ENCODE data around the gene MARS1.
"Not testable (repeated sequence)": the region's sequence is repeated elsewhere in the genome, so short reads cannot be mapped to it uniquely, and the experiment has no call there.

Gene MARS1

DNA sequence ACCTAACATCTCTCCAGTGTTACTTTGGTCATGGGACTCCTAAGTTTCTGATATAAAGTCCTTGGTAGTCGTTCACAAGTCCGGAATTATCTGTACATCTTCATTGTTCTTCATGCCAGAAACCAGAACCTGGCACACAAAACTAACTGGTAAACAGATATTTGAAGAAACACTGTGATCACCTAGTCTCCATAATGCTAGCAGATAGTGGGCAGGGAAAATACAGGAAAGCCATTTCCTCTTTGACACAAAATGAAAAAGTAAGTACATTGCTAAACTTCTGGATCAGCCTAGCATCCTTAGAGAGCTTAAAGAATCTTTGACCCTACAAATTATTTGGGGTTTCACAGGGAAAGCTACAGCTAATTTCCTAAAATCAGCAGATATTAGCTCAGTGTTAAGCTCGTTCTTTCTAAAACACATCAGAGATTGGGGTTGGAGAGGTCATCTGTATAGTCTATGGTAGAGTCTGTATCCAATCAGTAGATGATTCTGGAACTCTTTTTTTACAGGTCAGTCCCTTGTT, 27.6 kb downstream of the MARS1 start:
- DNase-seq (ENCODE audit: low read depth in 1 of 2, low spot score in 1 of 2): no peak

DNA sequence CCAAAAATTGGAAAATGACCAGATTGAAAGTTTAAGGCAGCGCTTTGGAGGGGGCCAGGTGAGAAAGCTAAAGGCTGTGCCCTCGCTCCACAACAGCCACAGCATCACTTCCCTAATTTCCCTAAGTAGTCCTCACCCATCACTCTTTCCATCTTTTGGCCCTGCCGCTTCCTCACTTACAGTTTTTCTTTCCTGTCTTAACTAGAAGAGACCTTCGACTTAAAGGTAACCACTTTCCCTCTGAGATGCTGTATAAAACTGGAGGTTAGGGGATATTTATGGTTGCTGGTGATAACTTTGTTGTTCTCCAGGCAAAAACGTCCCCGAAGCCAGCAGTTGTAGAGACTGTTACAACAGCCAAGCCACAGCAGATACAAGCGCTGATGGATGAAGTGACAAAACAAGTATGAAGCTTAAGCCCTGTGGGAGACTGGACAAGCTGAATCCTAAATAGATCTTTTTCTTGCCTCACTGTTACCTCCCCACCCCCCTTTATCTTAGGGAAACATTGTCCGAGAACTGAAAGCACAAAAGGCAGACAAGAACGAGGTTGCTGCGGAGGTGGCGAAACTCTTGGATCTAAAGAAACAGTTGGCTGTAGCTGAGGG, 28.2 kb downstream of the MARS1 start:
- no peak for DNase-seq (ENCODE audit: low read depth in 1 of 2, low spot score in 1 of 2)

DNA sequence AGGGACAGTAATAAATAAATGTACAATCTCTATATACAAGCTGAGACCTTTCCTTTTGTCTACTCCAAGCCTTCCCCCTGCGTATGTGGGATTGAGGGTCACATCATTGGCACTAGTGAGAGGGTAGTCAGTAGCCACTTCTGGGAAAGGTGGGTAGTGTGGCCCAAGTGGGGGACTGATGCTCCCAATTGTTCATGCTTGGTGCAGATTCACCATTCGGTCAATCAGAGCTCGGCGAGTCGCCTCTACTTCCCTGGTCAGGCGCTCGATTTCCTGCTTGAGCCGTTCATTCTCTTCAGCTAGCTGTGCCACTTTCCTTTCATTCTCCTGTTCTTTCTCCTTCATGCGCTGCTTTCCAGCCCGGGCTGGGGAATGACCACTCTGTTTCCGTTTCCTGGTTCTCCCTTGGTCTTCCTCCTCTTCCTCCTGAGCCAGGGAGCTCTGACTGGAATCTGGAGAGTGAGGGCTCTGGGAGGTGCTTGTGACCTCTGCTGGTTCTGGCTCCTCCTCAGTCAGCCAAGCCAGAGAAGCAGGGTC, 28.8 kb downstream of the MARS1 start:
- DNase-seq (ENCODE audit: low read depth in 1 of 2, low spot score in 1 of 2): no peak

DNA sequence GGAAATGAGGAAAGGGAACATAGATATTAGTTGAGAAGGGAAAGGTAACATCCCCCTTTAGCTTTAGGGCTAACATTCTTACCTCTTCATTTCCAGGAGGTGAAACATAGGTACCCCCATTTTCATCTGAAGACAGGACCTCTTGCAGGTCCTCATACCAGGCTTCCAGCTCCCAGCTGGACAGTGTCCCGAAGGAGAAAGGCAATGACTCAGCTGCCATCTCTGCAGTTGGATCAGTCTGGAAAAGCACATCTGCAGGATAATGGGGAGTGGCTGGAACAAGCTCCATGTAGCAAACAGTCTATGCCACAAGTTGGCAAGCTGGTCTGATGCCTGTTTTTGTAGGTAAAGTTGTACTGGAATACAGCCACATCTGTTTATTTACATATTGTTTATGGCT, 29.3 kb downstream of the MARS1 start:
- no peak for DNase-seq (ENCODE audit: low read depth in 1 of 2, low spot score in 1 of 2)

DNA sequence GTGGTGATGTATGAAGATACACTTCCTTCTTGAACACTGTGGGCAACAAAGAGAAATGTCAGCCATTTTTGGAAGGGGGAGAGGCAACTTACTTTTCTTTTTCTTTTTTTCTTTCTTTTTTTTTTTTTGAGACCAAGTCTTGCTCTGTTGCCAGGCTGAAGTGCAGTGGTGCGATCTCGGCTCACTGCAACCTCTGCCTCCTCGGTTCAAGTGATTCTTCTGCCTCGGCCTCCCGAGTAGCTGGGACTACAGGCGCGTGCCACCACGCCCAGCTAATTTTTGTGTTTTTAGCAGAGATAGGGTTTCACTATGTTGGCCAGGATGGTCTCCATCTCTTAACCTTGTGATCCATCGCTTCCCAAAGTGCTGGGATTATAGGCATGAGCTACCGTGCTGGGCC, 29.9 kb downstream of the MARS1 start:
- not testable (repeated sequence) for DNase-seq (ENCODE audit: low read depth in 1 of 2, low spot score in 1 of 2)

DNA sequence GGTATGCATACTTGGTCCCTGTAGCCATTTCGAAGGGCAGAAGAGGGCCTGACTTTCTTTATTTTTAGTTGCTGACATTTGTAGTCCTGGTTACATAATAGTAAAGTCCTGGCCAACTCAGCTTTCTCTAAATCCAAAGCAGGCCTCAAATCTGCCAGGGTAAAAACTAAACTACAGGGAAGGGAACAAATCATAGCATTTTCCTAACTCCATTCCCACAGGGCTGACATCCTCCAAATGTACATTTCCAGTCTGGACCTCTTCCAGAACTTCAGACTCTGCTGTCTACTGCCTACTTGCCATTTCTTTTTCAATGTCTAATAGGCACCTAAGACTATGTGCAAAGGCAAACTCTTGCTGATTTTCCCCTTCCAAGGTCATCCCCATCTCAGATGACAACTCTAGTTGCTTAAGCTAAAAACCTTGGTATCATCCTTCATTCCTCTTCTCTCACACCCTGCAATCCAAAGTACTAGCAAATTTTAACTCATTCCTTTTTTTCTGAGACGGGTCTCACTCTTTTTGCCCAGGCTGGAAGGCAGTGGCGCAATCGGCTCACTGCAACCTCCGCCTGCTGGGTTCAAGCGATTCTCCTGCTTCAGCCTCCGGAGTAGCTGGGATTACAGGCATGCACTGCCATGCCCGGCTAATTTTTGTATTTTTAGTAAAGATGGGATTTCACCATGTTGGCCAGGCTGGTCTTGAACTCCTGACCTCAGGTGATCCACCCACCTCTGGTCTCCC, 30.5 kb downstream of the MARS1 start:
- DNase-seq (ENCODE audit: low read depth in 1 of 2, low spot score in 1 of 2): no peak

DNA sequence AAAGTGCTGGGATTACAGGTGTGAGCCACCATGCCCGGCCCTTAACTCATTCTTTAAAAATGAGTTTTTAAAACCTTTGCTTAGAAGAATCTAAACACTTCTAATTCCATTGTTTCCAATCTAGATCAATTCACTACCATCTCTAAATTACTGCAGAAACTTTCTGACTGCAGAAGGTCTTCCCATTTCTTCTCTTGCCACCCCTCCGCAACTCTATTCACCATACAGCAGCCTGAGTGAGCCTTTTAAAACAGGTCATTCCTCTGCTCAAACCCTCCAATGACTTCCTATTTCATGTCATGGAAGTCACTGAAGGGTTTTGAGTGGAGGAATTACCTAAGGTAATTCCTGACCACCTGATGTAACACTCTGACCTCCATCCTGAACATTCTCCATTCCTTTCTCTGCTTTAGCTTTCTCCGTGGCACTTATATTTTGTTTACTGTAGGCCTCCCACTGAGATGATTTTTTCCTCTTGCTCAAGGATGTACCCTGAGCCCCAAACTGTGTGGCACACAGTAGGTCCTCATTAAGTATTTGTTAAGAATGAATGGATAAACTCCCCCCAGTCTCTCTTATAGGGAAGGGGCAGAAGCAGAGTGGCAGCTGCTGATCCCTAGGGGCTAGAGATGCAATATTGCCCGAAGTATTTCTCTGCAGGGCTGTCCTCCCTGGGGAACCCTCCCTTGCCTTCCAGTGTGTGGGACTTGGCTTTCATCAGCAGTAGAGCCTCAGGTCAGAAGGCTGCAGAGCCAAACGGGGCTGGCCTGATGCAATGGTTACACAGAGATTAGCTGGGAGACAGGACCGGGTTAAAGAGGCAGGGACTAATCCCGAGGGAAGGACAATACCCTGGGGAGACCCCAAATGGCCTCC, 31.3 kb downstream of the MARS1 start:
- DNase-seq (ENCODE audit: low read depth in 1 of 2, low spot score in 1 of 2): no peak

DNA sequence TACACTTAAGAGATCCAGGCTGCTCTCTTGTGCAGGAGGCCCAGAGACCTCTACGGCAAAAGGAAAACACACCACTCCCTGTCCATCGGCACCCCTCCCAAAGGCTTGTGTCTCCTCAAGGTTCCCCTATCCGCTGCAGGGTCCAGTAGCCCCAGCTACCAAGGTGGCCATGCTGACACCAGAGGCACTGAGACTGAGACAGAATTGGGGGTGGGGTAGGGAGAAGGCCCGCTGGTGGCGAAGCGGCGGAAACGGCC, 31.9 kb downstream of the MARS1 start:
- DNase-seq (ENCODE audit: low read depth in 1 of 2, low spot score in 1 of 2): peak; percentile 18

DNA sequence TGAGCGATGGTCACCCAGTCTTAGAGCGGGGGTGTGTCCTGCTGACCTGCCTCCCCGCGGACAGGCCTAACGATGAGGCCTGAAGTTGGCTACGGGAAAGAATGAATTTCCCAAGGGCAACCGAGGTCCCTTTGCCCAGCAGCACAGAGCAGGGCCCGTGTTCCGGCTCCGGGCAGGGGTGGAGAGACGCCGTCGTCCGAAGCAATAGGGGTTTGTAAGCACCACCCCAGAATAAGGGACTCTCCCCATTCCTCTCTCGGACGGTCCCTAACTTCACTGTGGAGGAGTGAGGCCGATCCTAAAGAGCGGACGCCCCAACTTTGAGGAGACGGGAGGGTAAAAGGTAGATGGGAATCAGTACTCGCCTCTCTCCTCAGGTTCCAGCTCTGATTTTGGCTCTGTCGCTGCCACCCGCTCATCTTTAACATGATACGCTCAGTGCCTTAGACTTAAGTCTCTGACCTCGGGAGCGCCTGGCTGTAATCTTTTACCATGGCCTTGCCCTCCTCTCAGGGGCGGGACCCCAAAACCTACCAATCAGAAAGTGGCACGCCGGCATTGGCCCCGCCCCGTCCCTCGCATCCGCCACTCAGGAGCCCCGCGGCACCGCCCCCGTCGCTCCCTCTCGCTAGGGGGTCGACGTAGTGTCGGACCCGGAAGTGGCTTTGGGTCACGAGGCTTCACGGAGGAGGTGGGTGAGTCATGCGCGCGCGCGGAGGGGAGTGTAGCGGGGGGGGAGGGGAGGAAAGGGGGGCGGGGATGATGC, 32.4 kb downstream of the MARS1 start, which contains the start of gene DDIT3:
Gene DDIT3 (minus strand): TSS at position 462 of the 766 bp plus-strand sequence. CDS start 3,108 bp downstream, outside the sequence.
- peak; percentile 98 to 100 for DNase-seq (ENCODE audit: low read depth in 1 of 2, low spot score in 1 of 2)

DNA sequence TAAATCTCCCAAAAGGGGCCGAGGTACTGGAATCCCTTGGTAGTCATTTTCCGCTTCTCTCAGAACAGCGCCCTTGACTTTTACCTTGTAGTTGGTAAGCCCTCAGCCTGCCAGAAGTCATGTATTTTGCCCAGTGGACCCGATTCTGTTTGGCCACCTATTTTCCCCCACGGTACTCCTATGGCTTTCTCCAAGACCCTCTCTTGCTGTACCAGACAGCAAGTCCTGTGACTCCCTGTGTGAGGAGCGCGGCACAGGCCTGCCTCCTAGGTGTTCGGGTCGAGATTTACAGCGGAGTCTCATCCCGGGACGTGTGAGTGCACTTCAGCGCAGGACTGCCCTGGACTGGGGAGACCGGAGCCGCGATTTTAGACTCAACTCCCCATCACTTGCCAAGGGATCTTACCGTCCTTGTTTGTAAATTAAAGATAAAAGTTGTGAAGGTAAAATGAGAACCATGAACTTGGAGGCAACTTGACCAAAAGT, 33.7 kb downstream of the MARS1 start:
- DNase-seq (ENCODE audit: low read depth in 1 of 2, low spot score in 1 of 2): no peak

DNA sequence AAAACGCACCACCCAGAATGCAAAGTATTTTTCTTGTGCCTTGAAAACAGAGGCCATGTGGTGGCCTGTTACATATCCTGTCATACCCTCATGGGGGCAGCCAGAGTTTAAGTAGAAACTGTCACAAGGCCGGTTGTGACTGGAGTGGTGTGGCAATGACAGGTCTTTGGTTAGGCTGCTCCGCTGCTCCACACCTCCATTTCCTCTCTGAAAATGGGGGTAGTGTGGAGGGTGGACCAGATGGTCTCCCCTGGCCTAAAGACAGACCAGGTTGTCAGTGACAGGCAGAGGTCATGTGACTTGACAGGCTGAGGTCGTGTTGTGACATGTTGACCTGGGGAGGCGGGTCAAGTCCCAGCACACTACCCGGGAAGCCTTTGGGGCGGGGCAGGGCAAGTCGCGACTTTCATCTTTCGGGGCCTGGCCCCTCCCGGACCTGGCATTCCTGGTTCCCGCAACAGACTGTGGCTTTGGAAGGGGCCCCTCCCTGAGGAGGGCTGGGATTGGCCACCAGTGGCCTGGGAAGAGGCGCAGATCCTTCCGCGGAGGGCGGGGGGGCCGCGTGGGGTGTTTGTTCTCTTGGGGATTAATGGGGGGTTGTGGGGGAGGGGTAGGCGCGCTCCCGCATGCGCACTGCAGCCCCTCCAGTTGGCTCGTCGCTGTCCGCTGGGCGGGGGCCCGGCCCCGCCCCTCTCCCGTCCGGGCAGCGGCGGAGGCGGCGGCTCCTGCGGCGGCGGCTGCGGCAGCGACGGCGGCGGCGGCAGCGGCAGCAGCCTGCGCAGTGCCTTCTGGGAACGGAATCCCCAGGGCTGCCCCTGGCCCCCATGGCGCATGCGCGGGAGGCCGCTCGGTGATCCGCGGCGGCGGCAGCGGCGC, 34.4 kb downstream of the MARS1 start, which contains the start of gene MBD6:
Gene MBD6 (plus strand): TSS at position 814 of the 876 bp plus-strand sequence. CDS start 1,480 bp downstream, outside the sequence.
- peak; percentile 79 to 81 for DNase-seq (ENCODE audit: low read depth in 1 of 2, low spot score in 1 of 2)

DNA sequence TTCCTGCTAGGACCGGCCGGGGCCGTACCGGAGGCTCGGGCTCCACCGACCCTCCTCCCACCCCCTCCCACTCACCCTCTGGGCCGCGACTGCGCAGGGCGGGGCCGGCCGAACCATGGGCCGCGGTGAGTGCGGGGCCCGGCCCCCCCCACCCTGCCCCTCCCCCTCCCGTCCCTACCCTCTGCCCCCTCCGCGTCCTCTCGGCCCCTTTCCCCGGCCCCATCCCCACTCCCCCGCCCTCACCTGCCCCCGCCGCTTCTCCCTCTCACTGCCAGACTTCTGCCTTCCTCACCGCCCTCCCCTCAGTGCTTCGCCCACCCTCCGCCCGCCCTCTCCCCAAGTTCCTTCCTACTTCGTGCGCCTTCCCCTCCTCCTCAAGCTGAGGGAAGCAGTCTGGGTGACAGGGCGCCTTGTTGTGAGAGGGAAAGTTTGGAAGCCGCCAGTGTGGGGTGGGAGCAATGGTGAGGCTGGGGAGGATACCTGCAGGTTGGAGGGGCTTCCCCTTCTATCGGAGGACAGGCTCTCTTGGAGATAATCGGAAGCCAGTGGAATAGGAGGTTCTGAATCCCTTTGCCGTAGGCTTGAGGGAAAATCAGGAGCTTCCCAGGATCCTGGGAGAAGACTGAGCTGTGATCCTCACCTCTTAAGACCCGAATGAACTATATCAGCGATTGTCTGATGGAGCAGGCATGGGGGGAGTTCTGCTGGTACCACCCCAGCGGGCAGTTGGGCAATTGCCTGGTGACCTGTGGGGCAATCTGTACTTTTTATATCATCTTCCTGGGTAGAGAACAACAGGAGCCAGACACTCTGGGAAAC, 35.2 kb downstream of the MARS1 start:
- DNase-seq (ENCODE audit: low read depth in 1 of 2, low spot score in 1 of 2): peak in 1 of 2 donors; percentile 16

DNA sequence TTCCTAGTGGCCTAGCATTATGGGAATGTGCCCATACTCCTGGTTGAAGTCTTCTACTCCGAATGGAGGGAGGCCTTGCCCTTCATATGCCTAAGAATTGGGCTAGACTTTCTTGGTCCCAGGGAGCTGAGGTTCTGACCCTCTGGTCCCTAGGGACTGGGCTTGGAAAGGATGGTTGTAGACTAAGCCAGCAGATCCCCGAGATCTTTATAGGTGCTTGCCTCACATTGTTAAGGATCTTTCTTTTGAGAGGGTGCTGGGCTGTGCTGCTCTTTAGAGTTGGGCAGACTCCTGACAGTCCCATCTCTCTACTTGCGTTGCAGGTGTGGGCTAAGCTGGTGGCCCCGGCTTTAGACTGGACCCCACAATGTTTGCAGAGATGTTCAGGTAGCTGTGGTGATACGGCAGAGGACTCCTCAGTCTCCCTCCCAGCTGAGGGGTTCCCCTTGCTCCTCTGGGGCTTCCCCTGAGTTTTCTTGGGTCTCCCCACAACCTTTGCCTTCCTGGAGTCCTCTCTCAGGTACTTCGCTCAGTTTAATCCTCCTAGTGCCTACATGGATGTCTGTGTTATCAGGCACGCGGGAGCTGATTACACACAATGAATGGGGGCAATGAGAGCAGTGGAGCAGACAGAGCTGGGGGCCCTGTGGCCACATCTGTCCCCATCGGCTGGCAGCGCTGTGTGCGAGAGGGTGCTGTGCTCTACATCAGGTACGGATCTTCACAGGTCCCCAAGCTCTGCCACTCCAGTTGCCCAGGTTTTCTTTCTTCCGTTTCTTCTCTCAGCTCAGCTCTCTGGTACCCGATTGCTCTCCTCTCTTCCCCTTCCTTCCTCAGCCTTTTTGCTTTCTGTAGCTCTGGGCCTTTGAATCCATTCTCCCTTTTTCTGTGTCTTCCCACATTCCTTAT, 36.1 kb downstream of the MARS1 start:
- DNase-seq (ENCODE audit: low read depth in 1 of 2, low spot score in 1 of 2): no peak

DNA sequence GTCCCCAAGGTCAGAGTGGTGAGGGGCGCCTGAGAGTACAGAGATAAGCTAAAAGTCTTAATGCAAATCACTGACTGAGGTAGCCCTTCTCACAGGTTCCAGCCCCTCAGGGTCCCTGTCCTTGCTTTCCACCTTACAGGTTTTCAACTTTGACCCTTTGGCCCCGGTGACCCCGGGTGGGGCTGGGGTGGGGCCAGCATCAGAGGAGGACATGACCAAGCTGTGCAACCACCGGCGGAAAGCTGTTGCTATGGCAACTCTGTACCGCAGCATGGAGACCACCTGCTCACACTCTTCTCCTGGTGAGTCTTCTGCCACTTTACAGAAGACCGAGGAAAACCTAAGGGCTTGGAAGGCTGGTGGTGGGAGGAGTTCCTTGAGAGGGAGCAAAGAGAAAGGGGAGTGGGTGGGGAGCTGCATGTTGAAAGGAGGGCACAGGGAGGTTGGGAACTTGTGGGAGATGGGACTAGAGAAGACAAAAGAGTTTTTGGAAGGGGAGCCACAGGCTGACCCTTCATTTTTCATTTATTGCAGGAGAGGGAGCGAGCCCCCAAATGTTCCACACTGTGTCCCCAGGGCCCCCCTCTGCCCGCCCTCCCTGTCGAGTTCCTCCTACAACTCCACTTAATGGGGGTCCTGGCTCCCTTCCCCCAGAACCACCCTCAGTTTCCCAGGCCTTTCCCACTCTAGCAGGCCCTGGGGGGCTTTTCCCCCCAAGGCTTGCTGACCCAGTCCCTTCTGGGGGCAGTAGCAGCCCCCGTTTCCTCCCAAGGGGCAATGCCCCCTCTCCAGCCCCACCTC, 37.1 kb downstream of the MARS1 start:
- DNase-seq (ENCODE audit: low read depth in 1 of 2, low spot score in 1 of 2): no peak

DNA sequence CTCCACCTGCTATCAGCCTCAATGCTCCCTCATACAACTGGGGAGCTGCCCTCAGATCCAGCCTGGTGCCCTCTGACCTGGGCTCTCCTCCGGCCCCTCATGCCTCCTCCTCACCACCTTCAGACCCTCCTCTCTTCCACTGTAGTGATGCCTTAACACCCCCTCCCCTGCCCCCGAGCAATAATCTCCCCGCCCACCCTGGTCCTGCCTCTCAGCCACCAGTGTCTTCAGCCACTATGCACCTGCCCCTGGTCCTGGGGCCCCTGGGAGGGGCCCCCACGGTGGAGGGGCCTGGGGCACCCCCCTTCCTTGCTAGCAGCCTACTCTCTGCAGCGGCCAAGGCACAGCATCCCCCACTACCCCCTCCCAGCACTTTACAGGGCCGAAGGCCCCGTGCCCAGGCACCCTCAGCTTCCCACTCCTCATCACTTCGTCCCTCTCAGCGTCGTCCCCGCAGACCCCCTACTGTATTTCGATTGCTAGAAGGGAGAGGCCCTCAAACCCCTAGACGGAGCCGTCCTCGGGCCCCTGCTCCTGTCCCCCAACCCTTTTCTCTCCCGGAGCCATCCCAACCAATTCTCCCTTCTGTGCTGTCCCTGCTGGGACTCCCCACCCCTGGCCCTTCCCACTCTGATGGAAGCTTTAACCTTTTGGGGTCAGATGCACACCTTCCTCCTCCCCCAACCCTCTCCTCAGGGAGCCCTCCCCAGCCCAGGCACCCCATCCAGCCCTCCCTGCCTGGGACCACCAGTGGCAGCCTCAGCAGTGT, 37.9 kb downstream of the MARS1 start:
- no peak for DNase-seq (ENCODE audit: low read depth in 1 of 2, low spot score in 1 of 2)

DNA sequence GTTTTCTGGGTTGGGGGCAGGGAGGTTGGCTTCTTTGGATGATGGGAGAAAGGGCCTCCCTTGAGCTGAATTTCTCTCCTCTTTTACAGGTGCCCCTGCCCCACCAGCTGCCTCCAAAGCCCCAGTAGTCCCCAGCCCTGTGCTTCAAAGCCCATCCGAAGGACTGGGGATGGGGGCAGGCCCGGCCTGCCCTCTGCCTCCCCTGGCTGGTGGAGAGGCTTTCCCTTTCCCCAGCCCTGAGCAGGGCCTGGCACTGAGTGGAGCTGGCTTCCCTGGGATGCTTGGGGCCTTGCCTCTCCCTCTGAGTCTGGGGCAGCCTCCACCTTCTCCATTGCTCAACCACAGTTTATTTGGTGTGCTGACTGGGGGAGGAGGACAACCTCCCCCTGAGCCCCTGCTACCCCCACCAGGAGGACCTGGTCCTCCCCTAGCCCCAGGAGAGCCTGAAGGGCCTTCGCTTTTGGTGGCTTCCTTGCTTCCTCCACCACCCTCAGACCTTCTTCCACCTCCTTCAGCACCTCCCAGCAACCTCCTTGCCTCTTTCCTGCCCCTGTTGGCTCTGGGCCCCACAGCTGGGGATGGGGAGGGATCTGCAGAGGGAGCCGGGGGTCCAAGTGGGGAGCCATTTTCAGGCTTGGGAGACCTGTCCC, 38.7 kb downstream of the MARS1 start:
- no peak for DNase-seq (ENCODE audit: low read depth in 1 of 2, low spot score in 1 of 2)
